ENCODE measurements around the gene RNF224. TPM values are rescaled to one million over a fixed set of nuclear protein-coding genes. Genes with fewer than 3 reads are reported as not detected.

RNF224 gene
- total RNA-seq, 1 experiment from 2014 or later: not detected

- ChIA-PET CTCF (no interaction called here), POLR2A (ENCODE audit: low non-redundant PET) (no interaction called here)
- no peaks in the 10 kb centered on the region for H3K4me1 ChIP-seq (ENCODE audit: insufficient read depth, low read length, poor library complexity, severe bottlenecking)
- no TSS peak for BruUV-seq (replicated peaks)
- no peak overlapping the region for H3K4me3 ChIP-seq (ENCODE audit: low read depth, low read length, poor library complexity, severe bottlenecking)
- no peaks in the 10 kb centered on the region for H3K9me3 ChIP-seq (ENCODE audit: low read depth, low read length, poor library complexity, severe bottlenecking)
- TF ChIP-seq CTCF (conservative IDR thresholded peaks at IDR 0.05; ENCODE audit: low read depth, low read length): no peak
- peaks cover 38% of the 10 kb centered on the region for H3K36me3 ChIP-seq (ENCODE audit: insufficient read depth, low read length, poor library complexity, severe bottlenecking)
- DNase-seq (ENCODE audit: low spot score): no peak
- H3K27me3 ChIP-seq (replicated peaks; ENCODE audit: insufficient read depth, low read depth, low read length, poor library complexity): no peaks in the 10 kb centered on the region
- H3K27ac ChIP-seq (ENCODE audit: low read depth, low read length, poor library complexity, severe bottlenecking): peak overlapping the region; percentile 16
- intact Hi-C loops (cut with micrococcal nuclease; ENCODE audit: unreplicated experiment): no loop called here
Observed at GRCh38 chr9:137267933-137268355, 40.6 kb downstream of the RNF224 start.

- Histone ChIP-seq H3K4me3 (ENCODE audit: low read depth, low read length, poor library complexity, severe bottlenecking) (no peak overlapping the region), H3K27me3 (replicated peaks; ENCODE audit: insufficient read depth, low read depth, low read length, poor library complexity) (no peaks in the 10 kb centered on the region), H3K27ac (ENCODE audit: low read depth, low read length, poor library complexity, severe bottlenecking) (no peak overlapping the region), H3K9me3 (ENCODE audit: low read depth, low read length, poor library complexity, severe bottlenecking) (no peaks in the 10 kb centered on the region), H3K36me3 (ENCODE audit: insufficient read depth, low read length, poor library complexity, severe bottlenecking) (peaks cover 36% of the 10 kb centered on the region), H3K4me1 (ENCODE audit: insufficient read depth, low read length, poor library complexity, severe bottlenecking) (no peaks in the 10 kb centered on the region)
- ChIA-PET CTCF (no interaction called here), POLR2A (ENCODE audit: low non-redundant PET) (interaction anchor here (0.6 kb wide), 1 partner anchor 70 kb away, joined by 3 read pairs; no protein-coding TSS in a partner anchor)
- no peak for DNase-seq (ENCODE audit: low spot score)
- BruUV-seq (replicated peaks): no TSS peak
- intact Hi-C loops (cut with micrococcal nuclease; ENCODE audit: unreplicated experiment): no loop called here
- TF ChIP-seq EZH2 (IDR thresholded peaks at IDR 0.05; ENCODE audit: borderline replicate concordance, low read depth, low read length, poor library complexity, severe bottlenecking) (no peak), CTCF (conservative IDR thresholded peaks at IDR 0.05; ENCODE audit: low read depth, low read length) (no peak)
Observed at GRCh38 chr9:137268538-137269201, 41.4 kb downstream of the RNF224 start.

- H3K9me3 ChIP-seq (ENCODE audit: low read depth, low read length, poor library complexity, severe bottlenecking): no peaks in the 10 kb centered on the region
- ChIA-PET CTCF (no interaction called here), POLR2A (ENCODE audit: low non-redundant PET) (interaction anchor here (0.6 kb wide), 1 partner anchor 69 kb away, joined by 3 read pairs; no protein-coding TSS in a partner anchor)
- DNase-seq (ENCODE audit: low spot score): no peak
- TF ChIP-seq EZH2 (IDR thresholded peaks at IDR 0.05; ENCODE audit: borderline replicate concordance, low read depth, low read length, poor library complexity, severe bottlenecking) (no peak), CTCF (conservative IDR thresholded peaks at IDR 0.05; ENCODE audit: low read depth, low read length) (no peak)
- no peaks in the 10 kb centered on the region for H3K27me3 ChIP-seq (replicated peaks; ENCODE audit: insufficient read depth, low read depth, low read length, poor library complexity)
- no peak overlapping the region for H3K27ac ChIP-seq (ENCODE audit: low read depth, low read length, poor library complexity, severe bottlenecking)
- no TSS peak for BruUV-seq (replicated peaks)
- no peak overlapping the region for H3K4me3 ChIP-seq (ENCODE audit: low read depth, low read length, poor library complexity, severe bottlenecking)
- H3K4me1 ChIP-seq (ENCODE audit: insufficient read depth, low read length, poor library complexity, severe bottlenecking): no peaks in the 10 kb centered on the region
- intact Hi-C loops (cut with micrococcal nuclease; ENCODE audit: unreplicated experiment): no loop called here
- peaks cover 30% of the 10 kb centered on the region for H3K36me3 ChIP-seq (ENCODE audit: insufficient read depth, low read length, poor library complexity, severe bottlenecking)
Observed at GRCh38 chr9:137269231-137269772, 42.0 kb downstream of the RNF224 start.

Data from A673 (cell line).